CD8-positive, alpha-beta memory T cell (primary cell): ENCODE results near the gene AURKB. TPM values are rescaled to one million over a fixed set of nuclear protein-coding genes. Genes with fewer than 3 reads are reported as not detected.

ENCODE experiments used
- CTCF ChIA-PET: fragments of 350-600 bp; sonication (Branson Sonifier 250); formaldehyde crosslinking; loops from one replicate; lab custom pipeline; 2021; ENCODE audit warnings: antibody characterized with exemption; lab: Charles Lee
- POLR2A ChIA-PET: fragments of 350-600 bp; sonication (Branson Sonifier 250); formaldehyde crosslinking; loops from one replicate; lab custom pipeline; 2021; ENCODE audit warnings: antibody characterized with exemption; lab: Charles Lee
- DNase-seq, 5 donors: peaks; one replicate each; pipeline versions ENCODE4 v3.0.0 to v3.0.0-alpha.2; 2020 to 2022; ENCODE audit warnings: mixed read lengths in 1 of 5
- H3K27ac ChIP-seq: one replicate; pipeline ENCODE4 v1.7.0; 2013; ENCODE audit warnings: low read depth, mild to moderate bottlenecking, low read length, moderate library complexity
- H3K27me3 ChIP-seq: 2 replicates; pipeline ENCODE4 v1.7.0; 2013; ENCODE audit warnings: low read length, mild to moderate bottlenecking; ENCODE audit not compliant: insufficient read depth, poor library complexity, severe bottlenecking
- H3K36me3 ChIP-seq: 2 replicates; pipeline ENCODE4 v1.7.0; 2013; ENCODE audit warnings: mild to moderate bottlenecking, low read length, moderate library complexity; ENCODE audit not compliant: insufficient read depth
- H3K4me1 ChIP-seq: 2 replicates; pipeline ENCODE4 v1.7.0; 2013; ENCODE audit warnings: mild to moderate bottlenecking, low read length, moderate library complexity; ENCODE audit not compliant: insufficient read depth
- H3K4me3 ChIP-seq: 2 replicates; pipeline ENCODE4 v1.7.0; 2013; ENCODE audit warnings: mild to moderate bottlenecking, low read length
- H3K9me3 ChIP-seq: 2 replicates; pipeline ENCODE4 v1.7.0; 2013; ENCODE audit warnings: mild to moderate bottlenecking, low read length
- H3K27ac Mint-ChIP-seq, 8 donors: one replicate each; pipeline ENCODE4 v1.8.0; 2020 to 2021; ENCODE audit warnings: mixed read lengths in 8 of 8, mild to moderate bottlenecking in 6 of 8, inconsistent platforms in 3 of 8, moderate library complexity in 3 of 8
- H3K27me3 Mint-ChIP-seq, 2 donors: one replicate each; pipeline ENCODE4 v1.8.0; 2020 to 2021; ENCODE audit warnings: mixed read lengths in 2 of 2, mild to moderate bottlenecking in 1 of 2, moderate library complexity in 1 of 2
- H3K36me3 Mint-ChIP-seq, 3 donors: one replicate each; pipeline ENCODE4 v1.8.0; 2020 to 2021; ENCODE audit warnings: mixed read lengths in 3 of 3, inconsistent platforms in 1 of 3, mild to moderate bottlenecking in 1 of 3
- H3K4me1 Mint-ChIP-seq, 3 donors: one replicate each; pipeline ENCODE4 v1.8.0; 2020 to 2021; ENCODE audit warnings: mixed read lengths in 3 of 3, inconsistent platforms in 1 of 3, mild to moderate bottlenecking in 1 of 3
- H3K4me3 Mint-ChIP-seq, 7 donors: one replicate each; pipeline ENCODE4 v1.8.0; 2020 to 2021; ENCODE audit warnings: mixed read lengths in 7 of 7, mild to moderate bottlenecking in 6 of 7, moderate library complexity in 4 of 7, inconsistent platforms in 2 of 7
- H3K9me3 Mint-ChIP-seq, 5 donors: one replicate each; pipeline ENCODE4 v1.8.0; 2020 to 2022; ENCODE audit warnings: mixed read lengths in 5 of 5, mild to moderate bottlenecking in 3 of 5, moderate library complexity in 2 of 5, inconsistent platforms in 1 of 5
- polyA plus RNA-seq: library from polyadenylated mRNA; unstranded; fragments of 300-500 nt; fragmentation: Illumina TruSeq; gene quantifications from one replicate; pipeline ENCODE4 v1.2.3, GENCODE V29; 2021
- total RNA-seq, 2 experiments: library from RNA; stranded (reverse); gene quantifications; one replicate each; pipeline ENCODE4 v1.2.3, GENCODE V29; 2021

Gene AURKB
- total and polyA plus RNA-seq, 3 experiments from 2014 or later, result 0.63 to 94.4 (median 88.1) TPM

GRCh38 chr17:8187517-8188262 lies 22.7 kb downstream of the AURKB start:
- ChIA-PET CTCF (interaction anchor here (0.6 to 5.5 kb wide), 13 partner anchors 12 to 113 kb away, joined by 3 to 63 read pairs (median 6); partner anchors contain the start of genes ALOXE3, AURKB, CTC1 and SLC25A35), POLR2A (interaction anchor here (0.6 to 7.6 kb wide), 13 partner anchors 14 to 708 kb away, joined by 3 to 120 read pairs (median 9); partner anchors contain the start of genes CTC1 and SLC25A35)
- H3K4me1 ChIP-seq, result peaks cover 37% of the 10 kb centered on the region
- no peaks in the 10 kb centered on the region for H3K27me3 ChIP-seq
- peak overlapping the region; percentile 81 for H3K27ac ChIP-seq
- H3K9me3 Mint-ChIP-seq, result no peaks in the 10 kb centered on the region
- peaks cover 0 to 3% of the 10 kb centered on the region in 2 donors for H3K27me3 Mint-ChIP-seq
- H3K4me3 Mint-ChIP-seq, result no peak overlapping the region
- H3K36me3 Mint-ChIP-seq, result peaks cover 0 to 9% (median 0%) of the 10 kb centered on the region in 3 donors
- H3K36me3 ChIP-seq, result no peaks in the 10 kb centered on the region
- peaks cover 16 to 21% (median 17%) of the 10 kb centered on the region in 3 donors for H3K4me1 Mint-ChIP-seq
- no peaks in the 10 kb centered on the region for H3K9me3 ChIP-seq
- H3K27ac Mint-ChIP-seq, result no peak overlapping the region
- peak in 4 of 5 donors; percentile 74 to 93 (median 86) for DNase-seq
- peak overlapping the region; percentile 92 for H3K4me3 ChIP-seq

- no peaks in the 10 kb centered on the region for H3K36me3 ChIP-seq
- ChIA-PET CTCF (interaction anchor here (0.6 to 5.5 kb wide), 18 partner anchors 10 to 108 kb away, joined by 3 to 63 read pairs (median 5); partner anchors contain the start of genes ALOXE3, AURKB, CTC1 and SLC25A35), POLR2A (interaction anchor here (1.0 to 7.6 kb wide), 12 partner anchors 10 to 108 kb away, joined by 4 to 120 read pairs (median 8); partner anchors contain the start of genes AURKB, CTC1, SLC25A35 and TMEM107)
- Mint-ChIP-seq H3K4me1 (peaks cover 16 to 22% (median 17%) of the 10 kb centered on the region in 3 donors), H3K27ac (no peak overlapping the region), H3K9me3 (no peaks in the 10 kb centered on the region), H3K36me3 (peaks cover 0 to 9% (median 0%) of the 10 kb centered on the region in 3 donors), H3K4me3 (no peak overlapping the region), H3K27me3 (peaks cover 0 to 6% of the 10 kb centered on the region in 2 donors)
- peak overlapping the region; percentile 81 for H3K27ac ChIP-seq
- H3K4me3 ChIP-seq, result peak overlapping the region; percentile 92
- peaks cover 30% of the 10 kb centered on the region for H3K4me1 ChIP-seq
- peak; percentile 74 to 93 (median 90) for DNase-seq
- no peaks in the 10 kb centered on the region for H3K27me3 ChIP-seq
- no peaks in the 10 kb centered on the region for H3K9me3 ChIP-seq
These were observed 23.4 kb downstream of the AURKB start for GRCh38 chr17:8186787-8187516.

GRCh38 chr17:8186446-8186786 lies 24.0 kb downstream of the AURKB start:
- Mint-ChIP-seq H3K9me3 (no peaks in the 10 kb centered on the region), H3K36me3 (peaks cover 0 to 9% (median 0%) of the 10 kb centered on the region in 3 donors), H3K4me3 (no peak overlapping the region), H3K27ac (no peak overlapping the region), H3K27me3 (peaks cover 0 to 6% of the 10 kb centered on the region in 2 donors), H3K4me1 (peaks cover 17 to 24% (median 18%) of the 10 kb centered on the region in 3 donors)
- H3K27ac ChIP-seq, result peak overlapping the region; percentile 81
- ChIA-PET POLR2A (interaction anchor here (1.2 to 7.6 kb wide), 13 partner anchors 10 to 109 kb away, joined by 3 to 120 read pairs (median 9); partner anchors contain the start of genes AURKB, CTC1, PER1 and SLC25A35), CTCF (interaction anchor here (0.7 to 5.5 kb wide), 16 partner anchors 10 to 109 kb away, joined by 3 to 63 read pairs (median 4); partner anchors contain the start of genes ALOXE3, CTC1, HES7 and SLC25A35)
- no peaks in the 10 kb centered on the region for H3K9me3 ChIP-seq
- H3K4me1 ChIP-seq, result peaks cover 25% of the 10 kb centered on the region
- H3K27me3 ChIP-seq, result no peaks in the 10 kb centered on the region
- peak overlapping the region; percentile 92 for H3K4me3 ChIP-seq
- DNase-seq, result no peak
- H3K36me3 ChIP-seq, result no peaks in the 10 kb centered on the region

- H3K9me3 Mint-ChIP-seq, result no peaks in the 10 kb centered on the region
- no peak overlapping the region for H3K4me3 Mint-ChIP-seq
- no peaks in the 10 kb centered on the region for H3K27me3 ChIP-seq
- H3K9me3 ChIP-seq, result no peaks in the 10 kb centered on the region
- CTCF ChIA-PET, result interaction anchor here (0.7 to 5.5 kb wide), 14 partner anchors 9 to 67 kb away, joined by 3 to 63 read pairs (median 4); partner anchors contain the start of genes ALOXE3, CTC1, HES7 and TMEM107
- H3K4me3 ChIP-seq, result peak overlapping the region; percentile 92
- no peaks in the 10 kb centered on the region for H3K36me3 ChIP-seq
- peak overlapping the region; percentile 81 for H3K27ac ChIP-seq
- peaks cover 0 to 6% of the 10 kb centered on the region in 2 donors for H3K27me3 Mint-ChIP-seq
- peaks cover 21% of the 10 kb centered on the region for H3K4me1 ChIP-seq
- H3K4me1 Mint-ChIP-seq, result peaks cover 14 to 21% (median 18%) of the 10 kb centered on the region in 3 donors
- peaks cover 0 to 9% (median 0%) of the 10 kb centered on the region in 3 donors for H3K36me3 Mint-ChIP-seq
- peak; percentile 82 to 93 (median 84) for DNase-seq
- POLR2A ChIA-PET, result interaction anchor here (0.7 to 7.6 kb wide), 14 partner anchors 9 to 109 kb away, joined by 3 to 120 read pairs (median 8); partner anchors contain the start of genes AURKB, CTC1, PER1 and SLC25A35
- H3K27ac Mint-ChIP-seq, result no peak overlapping the region
These were observed 24.6 kb downstream of the AURKB start for GRCh38 chr17:8185582-8186445.

GRCh38 chr17:8176998-8177731 lies 33.2 kb downstream of the AURKB start:
- H3K4me3 ChIP-seq, result peak overlapping the region; percentile 76
- peaks cover 0 to 6% of the 10 kb centered on the region in 2 donors for H3K27me3 Mint-ChIP-seq
- DNase-seq, result no peak
- peak overlapping the region; percentile 68 to 100 (median 95) for H3K27ac Mint-ChIP-seq
- POLR2A ChIA-PET, result interaction anchor here (0.6 to 1.7 kb wide), 7 partner anchors 9 to 44 kb away, joined by 3 to 8 read pairs (median 3); partner anchors contain the start of genes BORCS6 and PER1
- no peaks in the 10 kb centered on the region for H3K27me3 ChIP-seq
- H3K4me1 ChIP-seq, result peaks cover 44% of the 10 kb centered on the region
- H3K4me3 Mint-ChIP-seq, result peak overlapping the region; percentile 89 to 96 (median 93)
- peaks cover 0 to 7% (median 0%) of the 10 kb centered on the region in 3 donors for H3K36me3 Mint-ChIP-seq
- CTCF ChIA-PET, result interaction anchor here (1.1 to 1.7 kb wide), 3 partner anchors 9 to 58 kb away, joined by 3 to 8 read pairs (median 6); no protein-coding TSS in a partner anchor
- H3K9me3 Mint-ChIP-seq, result no peaks in the 10 kb centered on the region
- peaks cover 43 to 55% (median 50%) of the 10 kb centered on the region in 3 donors for H3K4me1 Mint-ChIP-seq
- H3K36me3 ChIP-seq, result no peaks in the 10 kb centered on the region
- no peaks in the 10 kb centered on the region for H3K9me3 ChIP-seq
- peak overlapping the region; percentile 81 for H3K27ac ChIP-seq

- Mint-ChIP-seq H3K4me1 (peaks cover 40 to 52% (median 51%) of the 10 kb centered on the region in 3 donors), H3K27me3 (peaks cover 0 to 3% of the 10 kb centered on the region in 2 donors), H3K36me3 (peaks cover 0 to 7% (median 0%) of the 10 kb centered on the region in 3 donors), H3K27ac (peak within 1 kb of the TSS; percentile 92 to 100 (median 96)), H3K9me3 (no peaks in the 10 kb centered on the region), H3K4me3 (peak within 1 kb of the TSS; percentile 89 to 96 (median 93))
- CTCF ChIA-PET, result interaction anchor here (1.1 to 1.7 kb wide), 3 partner anchors 10 to 57 kb away, joined by 3 to 8 read pairs (median 6); no protein-coding TSS in a partner anchor
- POLR2A ChIA-PET, result interaction anchor here (0.6 to 1.7 kb wide), 7 partner anchors 10 to 45 kb away, joined by 3 to 8 read pairs (median 3); partner anchors contain the start of genes BORCS6 and PER1
- Histone ChIP-seq H3K9me3 (no peaks in the 10 kb centered on the region), H3K27me3 (no peaks in the 10 kb centered on the region), H3K4me3 (peak within 1 kb of the TSS; percentile 76), H3K4me1 (peaks cover 44% of the 10 kb centered on the region), H3K36me3 (no peaks in the 10 kb centered on the region), H3K27ac (peak within 1 kb of the TSS; percentile 81)
- DNase-seq, result peak; percentile 81 to 92 (median 82)
These were observed 34.0 kb downstream of the AURKB start, which contains the start of gene TMEM107 for GRCh38 chr17:8176197-8176940. TSS of gene TMEM107 (minus strand) at chr17:8176380. CDS start at chr17:8176286, 94 bp downstream.
